DMS79 treated with DMSO at 0.1 percent for 48 hours (cell line): Measurements from ENCODE around the gene FGFR3.

Experiments
- DNase-seq: peaks from one replicate; lab custom pipeline; 2025; lab: John Stamatoyannopoulos, UW

Gene FGFR3

GRCh38 chr4:1770791-1771231 lies 22.3 kb upstream of the FGFR3 start:
- DNase-seq: no peak

DNA sequence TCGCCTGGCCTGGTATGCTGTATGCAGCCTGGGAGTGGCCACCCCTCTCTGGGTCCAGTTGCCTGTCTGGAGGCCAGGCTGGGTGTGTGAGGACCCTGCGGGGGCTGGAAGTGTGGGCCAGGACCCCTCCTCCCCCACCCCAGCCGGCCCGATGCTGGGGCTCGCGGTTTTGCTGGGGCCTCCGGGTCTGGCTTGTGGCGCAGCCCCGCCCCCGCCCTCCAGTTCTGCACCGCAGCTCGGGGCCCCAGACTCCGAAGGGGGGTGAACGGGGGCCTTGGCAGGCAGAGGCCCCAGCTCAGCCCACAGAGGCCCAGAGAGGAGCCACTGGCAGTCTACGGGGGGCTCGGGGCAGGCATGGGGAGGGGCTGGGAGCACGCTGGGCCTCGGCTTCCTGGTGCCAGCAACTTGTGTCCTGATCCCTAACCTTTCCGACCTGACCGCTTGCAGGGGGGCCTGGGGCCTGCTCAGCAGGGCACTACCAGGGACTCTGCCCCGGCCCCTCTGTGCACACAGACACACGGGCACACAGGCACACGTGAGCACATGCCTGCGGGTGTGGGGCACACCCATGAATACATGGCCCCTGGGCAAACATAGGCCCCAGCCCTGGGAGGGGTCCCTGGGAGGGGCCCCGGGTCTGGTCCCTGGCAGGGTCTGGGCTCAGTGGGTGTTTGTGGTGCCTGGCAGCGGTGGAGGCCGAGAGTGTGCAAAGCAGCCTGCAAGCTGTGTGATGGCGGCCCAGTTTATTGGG lies 21.4 kb upstream of the FGFR3 start:
- DNase-seq: no peak

DNA sequence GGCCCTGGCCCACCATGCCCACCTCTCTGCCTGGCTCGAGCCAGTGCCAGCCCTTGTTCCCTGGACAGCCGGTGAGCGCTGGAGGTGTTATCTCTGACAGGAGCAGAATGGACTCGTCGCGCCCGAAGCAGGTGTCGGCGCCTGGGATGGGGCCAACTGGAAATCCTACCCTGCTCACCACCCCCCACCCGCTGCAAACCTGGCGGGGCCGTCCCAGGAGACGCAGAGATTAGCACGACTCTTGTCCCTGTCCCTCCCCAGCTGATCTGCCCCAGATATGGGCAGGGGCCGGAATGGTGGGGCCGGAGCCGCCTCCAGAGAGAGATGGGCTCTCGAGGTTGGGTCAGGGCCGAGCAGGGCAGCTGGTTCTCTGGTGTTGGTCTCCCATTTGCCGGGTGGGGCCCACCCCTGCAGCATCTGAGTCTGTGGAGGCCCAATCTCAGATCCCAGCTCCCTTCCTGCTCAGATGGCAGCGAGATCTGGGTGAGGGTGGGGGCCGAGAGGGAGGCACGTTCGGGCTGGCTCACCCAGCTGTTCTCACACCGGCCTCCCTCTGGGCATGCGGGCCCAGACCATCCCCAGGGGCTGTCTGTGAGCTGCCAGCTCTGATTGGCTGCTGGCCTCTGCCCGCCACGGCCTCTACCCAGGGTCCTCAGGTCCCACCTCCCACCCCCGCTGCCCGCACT lies 20.1 kb upstream of the FGFR3 start:
- DNase-seq: no peak

DNA sequence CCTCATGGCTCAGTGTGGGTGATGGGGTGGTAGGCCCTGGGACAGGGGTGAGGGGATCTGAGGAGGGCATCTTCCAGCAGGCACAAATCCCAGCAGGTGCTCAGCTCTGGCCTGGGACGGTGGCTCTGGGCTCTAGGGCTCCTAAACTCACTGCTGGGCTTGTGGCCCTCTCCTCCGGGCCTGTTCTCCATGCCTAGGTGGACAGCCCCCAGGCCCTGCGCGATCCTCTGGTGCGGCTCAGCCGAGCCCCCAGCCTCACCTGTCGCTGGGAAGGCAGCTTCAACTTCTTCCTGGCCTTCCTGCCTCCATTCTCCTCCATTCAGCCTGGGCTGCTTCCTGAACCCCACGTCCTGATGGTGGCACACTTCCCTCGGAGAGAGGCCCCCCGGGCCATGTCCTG lies 19.3 kb upstream of the FGFR3 start:
- DNase-seq: no peak

- DNase-seq: no peak
Observed at GRCh38 chr4:1775731-1776500, 17.2 kb upstream of the FGFR3 start.

GRCh38 chr4:1776521-1777161 lies 16.5 kb upstream of the FGFR3 start:
- DNase-seq: no peak

DNA sequence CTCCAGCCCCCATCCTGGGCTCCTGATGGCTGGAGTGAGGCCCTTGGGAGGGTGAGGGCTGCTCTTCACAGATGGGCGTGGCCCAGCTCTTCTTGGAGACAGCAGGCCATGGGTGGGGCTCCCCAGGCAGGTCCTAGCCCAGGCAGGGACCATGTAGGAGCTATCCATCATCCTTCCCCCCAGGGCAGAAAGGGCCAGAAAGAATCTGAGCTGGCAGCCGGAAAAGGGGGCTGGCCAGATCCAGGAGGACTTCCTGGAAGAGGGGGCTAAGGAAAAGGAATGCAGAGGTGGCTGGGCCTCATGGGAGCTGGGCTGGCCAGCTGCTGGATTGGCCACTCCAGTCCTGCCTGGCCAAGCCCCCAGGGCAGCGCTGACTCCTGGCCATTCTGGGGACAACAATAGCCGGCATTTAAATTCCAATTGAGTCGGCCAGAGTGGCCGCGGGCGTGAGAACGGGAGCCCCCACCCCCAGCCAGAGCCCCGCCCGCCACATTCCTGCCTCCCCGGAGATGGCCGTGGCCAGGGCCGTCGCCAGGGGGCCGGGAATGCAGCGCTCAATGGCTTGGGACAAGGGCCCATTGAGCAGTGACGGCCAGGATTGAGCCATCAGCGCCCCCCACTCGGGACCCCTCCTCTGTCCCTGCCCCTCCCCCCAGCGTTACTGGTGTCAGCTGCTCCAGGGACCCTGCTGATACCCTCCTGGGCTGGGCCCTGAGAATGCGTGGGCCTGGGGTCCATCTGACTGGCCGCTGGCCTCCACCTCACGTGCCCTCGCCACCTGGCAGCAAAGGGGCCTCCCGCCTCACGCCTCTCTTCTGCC lies 15.1 kb upstream of the FGFR3 start:
- DNase-seq: no peak

DNA sequence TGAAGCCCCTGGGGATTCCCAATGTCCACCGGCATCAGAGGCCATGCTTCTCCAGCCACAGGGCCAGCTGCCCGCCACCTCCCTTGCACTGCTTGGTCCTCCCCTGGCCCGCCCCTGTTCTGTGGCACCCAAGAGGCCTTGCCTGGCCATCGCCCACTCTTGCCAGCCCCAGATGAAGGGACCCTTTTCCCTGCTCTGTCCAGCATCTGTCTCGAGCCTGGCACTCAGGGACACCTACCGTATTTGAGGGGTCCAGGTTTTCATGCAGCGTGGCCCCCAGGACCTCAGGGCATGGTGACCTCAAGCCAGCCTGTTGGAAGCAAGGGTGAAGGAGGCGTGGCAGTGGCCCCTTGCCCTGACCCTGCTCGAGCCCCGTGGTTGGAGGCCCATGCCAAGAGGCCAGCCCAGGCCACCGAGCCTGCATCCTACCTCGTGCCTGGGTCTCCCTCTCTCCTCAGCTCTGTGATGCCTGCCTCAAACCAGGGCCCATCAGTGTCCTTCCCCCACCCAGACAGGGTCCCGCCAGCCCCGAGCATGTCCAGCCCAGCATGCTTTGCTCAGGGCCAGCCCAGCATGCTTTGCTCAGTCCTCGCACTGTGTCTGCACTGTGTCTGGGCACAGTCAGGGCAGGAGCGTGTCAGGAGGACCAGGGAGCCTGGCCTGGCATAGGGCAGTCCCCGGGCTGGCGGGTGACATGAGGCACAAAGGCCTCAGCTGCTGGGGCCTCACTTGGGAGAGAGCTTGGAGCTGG lies 14.3 kb upstream of the FGFR3 start:
- DNase-seq: no peak

DNA sequence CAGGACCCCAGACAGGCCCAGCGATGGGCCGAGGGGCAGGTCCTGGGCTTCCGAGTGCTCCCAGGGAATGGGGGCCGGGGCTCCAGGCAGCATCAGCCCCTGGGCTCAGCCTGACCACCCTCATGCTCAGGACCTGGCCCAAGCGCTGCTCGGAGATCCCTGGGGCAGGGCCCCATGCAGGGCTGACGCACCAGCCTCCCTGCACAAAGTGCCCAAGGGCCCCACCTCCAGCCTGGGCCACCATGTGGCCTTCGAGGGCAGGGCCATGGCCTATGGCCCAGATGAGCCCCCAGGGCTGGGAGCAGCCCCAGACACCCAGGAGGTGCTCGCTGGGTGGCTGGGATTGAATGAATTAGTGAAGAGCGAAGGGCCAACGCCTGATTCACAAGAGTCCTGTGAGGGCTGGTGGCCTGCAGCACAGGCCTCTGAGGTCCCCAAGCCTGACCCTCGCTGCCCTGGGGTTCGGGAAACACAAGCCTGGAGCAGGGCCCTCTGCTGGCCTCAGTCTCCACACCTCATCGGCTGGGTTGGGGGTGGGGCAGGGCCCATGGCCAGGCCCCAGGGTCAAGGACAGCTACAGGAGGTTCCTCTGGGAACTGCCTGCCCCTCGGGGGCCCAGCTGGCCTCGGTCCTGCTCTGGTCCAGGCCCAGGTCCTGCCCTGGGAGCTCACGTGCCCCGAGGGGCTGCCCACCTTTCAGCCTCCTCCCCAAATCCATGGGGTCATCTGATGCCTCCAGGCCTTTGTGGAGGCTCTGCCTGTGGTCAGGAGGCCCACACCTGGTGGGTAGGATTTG lies 13.3 kb upstream of the FGFR3 start:
- DNase-seq: no peak

- no peak for DNase-seq
Observed at GRCh38 chr4:1780435-1780834, 12.7 kb upstream of the FGFR3 start.

GRCh38 chr4:1783015-1783414 lies 10.1 kb upstream of the FGFR3 start:
- peak; percentile 11 for DNase-seq

DNA sequence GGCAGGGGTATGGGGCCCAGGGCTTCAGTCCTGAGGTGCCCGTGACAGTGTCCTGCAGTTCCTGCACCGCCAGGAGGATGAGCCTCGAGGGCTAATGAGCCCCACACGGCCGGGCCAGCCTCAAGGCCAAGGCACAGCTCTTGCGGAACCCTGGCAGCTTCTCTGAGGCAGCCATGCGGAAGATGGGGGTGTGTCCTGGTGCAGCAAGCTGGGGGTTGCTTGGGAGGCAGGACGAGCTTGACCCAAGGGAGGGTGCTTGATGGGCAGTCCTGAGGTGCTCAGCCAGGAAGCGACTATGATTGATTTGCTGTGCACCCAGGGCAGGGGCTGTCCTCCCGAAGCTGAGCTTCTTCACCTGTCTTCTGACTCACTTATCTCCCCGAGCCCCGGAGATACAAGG lies 9.1 kb upstream of the FGFR3 start:
- no peak for DNase-seq

GRCh38 chr4:1784395-1784788 lies 8.7 kb upstream of the FGFR3 start:
- no peak for DNase-seq

- DNase-seq: no peak
Observed at GRCh38 chr4:1784789-1785591, 8.1 kb upstream of the FGFR3 start.

- no peak for DNase-seq
Observed at GRCh38 chr4:1785592-1785991, 7.5 kb upstream of the FGFR3 start.

DNA sequence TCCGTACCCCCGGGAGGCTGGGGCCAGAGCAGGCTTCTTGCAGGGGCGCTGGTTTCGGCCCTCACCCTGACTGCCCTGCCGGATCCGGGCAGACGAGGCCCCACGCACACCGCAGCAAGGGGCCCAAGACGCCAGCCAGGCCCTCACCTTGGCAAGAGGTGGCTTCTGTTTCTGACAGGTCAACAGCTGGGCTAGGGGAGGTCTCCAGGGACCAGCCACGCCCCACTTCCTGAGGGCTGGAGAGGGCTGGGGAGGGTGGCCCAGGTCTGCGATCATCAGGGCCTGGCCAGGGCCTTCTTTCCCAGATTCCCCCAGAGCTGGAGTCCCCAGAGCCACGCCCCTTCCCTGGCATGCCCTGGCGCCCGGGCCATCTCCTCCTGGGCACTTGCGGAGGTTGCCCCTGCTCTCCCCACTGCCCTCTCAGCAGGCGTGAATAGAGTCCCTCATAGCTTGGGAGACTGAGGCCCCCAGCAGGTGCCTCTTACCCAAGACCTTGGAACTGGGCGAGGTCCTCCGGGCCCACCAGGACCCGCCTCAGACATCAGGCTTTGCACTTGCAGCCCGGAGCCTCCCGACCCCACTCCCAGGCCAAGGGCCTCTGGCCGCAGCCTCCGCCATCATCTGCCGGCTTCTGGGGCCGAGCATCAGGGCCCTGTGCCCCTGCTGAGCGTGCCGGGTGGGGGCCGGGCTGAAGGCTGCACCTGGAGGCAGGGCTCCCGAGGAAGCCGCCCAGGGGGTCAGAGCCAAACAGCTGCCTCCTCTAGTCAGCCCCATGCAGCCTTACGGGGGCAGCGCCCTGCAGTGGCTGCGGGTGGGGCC lies 6.3 kb upstream of the FGFR3 start:
- no peak for DNase-seq

DNA sequence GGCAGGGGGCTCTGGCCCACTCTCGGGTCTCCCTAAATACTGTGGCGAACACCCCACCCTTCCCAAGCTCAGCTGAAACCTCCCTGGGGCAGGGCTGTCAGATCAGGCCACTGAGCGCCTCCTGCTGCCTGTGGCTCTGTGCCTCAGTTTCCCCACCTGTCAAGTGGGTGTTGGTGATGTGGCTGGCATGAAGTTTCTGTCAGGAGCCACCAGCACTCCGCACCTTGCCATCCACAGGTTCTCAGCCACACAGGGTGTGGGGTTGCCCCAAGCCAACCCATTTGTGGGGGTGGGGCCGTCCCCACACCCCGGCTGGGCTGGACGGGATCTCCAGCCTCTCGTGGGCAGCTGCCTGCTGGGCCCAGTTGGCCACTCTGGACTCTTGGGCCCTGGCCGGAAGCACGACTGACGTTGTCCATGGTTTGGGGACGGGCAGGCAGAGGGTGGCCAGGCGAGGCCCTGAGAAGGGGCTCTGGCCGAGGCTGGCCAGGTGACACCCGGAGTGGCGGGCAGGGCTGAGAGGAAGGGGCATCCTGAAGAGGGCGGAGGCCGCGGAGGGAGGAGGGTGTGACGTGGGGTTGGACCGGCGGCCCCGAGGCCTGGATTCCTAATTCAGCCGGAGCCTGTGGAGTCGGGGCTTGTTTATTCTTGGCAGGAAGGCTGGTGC lies 5.5 kb upstream of the FGFR3 start:
- DNase-seq: no peak
